Measurements from ENCODE around the gene AK8.

Gene AK8

GRCh38 chr9:132834343-132834742, 43.7 kb downstream of the AK8 start:
- DNase-seq: no peak
- Histone ChIP-seq H3K4me1 (ENCODE audit: control insufficient read depth in 1 of 2, insufficient read depth in 2 of 2, low read length in 2 of 2) (no peaks in the 10 kb centered on the region), H3K4ac (ENCODE audit: low read depth, low read length) (no peak overlapping the region), H3K79me1 (ENCODE audit: low read length) (no peaks in the 10 kb centered on the region), H3K79me2 (ENCODE audit: control insufficient read depth, insufficient read depth, low read length, poor library complexity) (no peaks in the 10 kb centered on the region), H3K4me3 (ENCODE audit: low read depth, low read length) (no peak overlapping the region), H3K9me3 (ENCODE audit: insufficient read depth, low read depth, low read length) (no peaks in the 10 kb centered on the region), H2BK120ac (ENCODE audit: insufficient read depth, low read length, poor library complexity) (no peak overlapping the region), H4K8ac (ENCODE audit: low read depth, low read length) (no peak overlapping the region), H3K9ac (ENCODE audit: low read length) (no peak overlapping the region), H2BK5ac (ENCODE audit: low read depth, low read length, poor library complexity) (no peak overlapping the region), H2BK12ac (ENCODE audit: low read length) (no peak overlapping the region), H2AFZ (ENCODE audit: insufficient read depth, low read length, poor library complexity) (no peak overlapping the region), H4K91ac (ENCODE audit: low read depth, low read length) (no peak overlapping the region), H4K12ac (ENCODE audit: low read depth, low read length) (no peak overlapping the region), H3K14ac (ENCODE audit: low read length) (no peak overlapping the region), H3K27me3 (ENCODE audit: insufficient read depth, low read length) (no peaks in the 10 kb centered on the region), H2AK5ac (ENCODE audit: low read length) (no peak overlapping the region), H3K23ac (ENCODE audit: low read length) (no peak overlapping the region), H3K4me2 (ENCODE audit: low read length) (no peak overlapping the region), H3K18ac (ENCODE audit: low read length) (no peak overlapping the region), H3K27ac (ENCODE audit: low read depth, low read length) (no peak overlapping the region), H3K36me3 (ENCODE audit: control insufficient read depth in 1 of 2, insufficient read depth in 2 of 2, low read length in 2 of 2) (no peaks in the 10 kb centered on the region)
- no CpG with 5 or more reads among the region's 7 CpGs for WGBS (ENCODE audit: extremely low coverage, insufficient coverage, insufficient read length)

GRCh38 chr9:132833550-132834121, 44.4 kb downstream of the AK8 start:
- H2AK5ac ChIP-seq (ENCODE audit: low read length): no peak overlapping the region
- no peak overlapping the region for H3K14ac ChIP-seq (ENCODE audit: low read length)
- H3K9ac ChIP-seq (ENCODE audit: low read length): no peak overlapping the region
- no peaks in the 10 kb centered on the region for H3K4me1 ChIP-seq (ENCODE audit: control insufficient read depth in 1 of 2, insufficient read depth in 2 of 2, low read length in 2 of 2)
- no peak overlapping the region for H3K4ac ChIP-seq (ENCODE audit: low read depth, low read length)
- H3K23ac ChIP-seq (ENCODE audit: low read length): no peak overlapping the region
- WGBS (ENCODE audit: extremely low coverage, insufficient coverage, insufficient read length): no CpG with 5 or more reads among the region's 24 CpGs
- no peak overlapping the region for H4K12ac ChIP-seq (ENCODE audit: low read depth, low read length)
- no peak overlapping the region for H3K18ac ChIP-seq (ENCODE audit: low read length)
- H4K91ac ChIP-seq (ENCODE audit: low read depth, low read length): no peak overlapping the region
- no peak overlapping the region for H2BK5ac ChIP-seq (ENCODE audit: low read depth, low read length, poor library complexity)
- H3K27me3 ChIP-seq (ENCODE audit: insufficient read depth, low read length): no peaks in the 10 kb centered on the region
- H2AFZ ChIP-seq (ENCODE audit: insufficient read depth, low read length, poor library complexity): no peak overlapping the region
- H2BK120ac ChIP-seq (ENCODE audit: insufficient read depth, low read length, poor library complexity): no peak overlapping the region
- H4K8ac ChIP-seq (ENCODE audit: low read depth, low read length): no peak overlapping the region
- H3K79me1 ChIP-seq (ENCODE audit: low read length): no peaks in the 10 kb centered on the region
- no peaks in the 10 kb centered on the region for H3K36me3 ChIP-seq (ENCODE audit: control insufficient read depth in 1 of 2, insufficient read depth in 2 of 2, low read length in 2 of 2)
- no peaks in the 10 kb centered on the region for H3K79me2 ChIP-seq (ENCODE audit: control insufficient read depth, insufficient read depth, low read length, poor library complexity)
- H2BK12ac ChIP-seq (ENCODE audit: low read length): no peak overlapping the region
- H3K9me3 ChIP-seq (ENCODE audit: insufficient read depth, low read depth, low read length): no peaks in the 10 kb centered on the region
- no peak overlapping the region for H3K4me2 ChIP-seq (ENCODE audit: low read length)
- H3K4me3 ChIP-seq (ENCODE audit: low read depth, low read length): no peak overlapping the region
- no peak overlapping the region for H3K27ac ChIP-seq (ENCODE audit: low read depth, low read length)
- DNase-seq: no peak

GRCh38 chr9:132832171-132832881, 45.8 kb downstream of the AK8 start:
- H4K91ac ChIP-seq (ENCODE audit: low read depth, low read length): no peak overlapping the region
- H3K4me1 ChIP-seq (ENCODE audit: control insufficient read depth in 1 of 2, insufficient read depth in 2 of 2, low read length in 2 of 2): no peaks in the 10 kb centered on the region
- H2AK5ac ChIP-seq (ENCODE audit: low read length): no peak overlapping the region
- no peak overlapping the region for H2BK12ac ChIP-seq (ENCODE audit: low read length)
- no peaks in the 10 kb centered on the region for H3K36me3 ChIP-seq (ENCODE audit: control insufficient read depth in 1 of 2, insufficient read depth in 2 of 2, low read length in 2 of 2)
- H3K23ac ChIP-seq (ENCODE audit: low read length): no peak overlapping the region
- WGBS (ENCODE audit: extremely low coverage, insufficient coverage, insufficient read length): no CpG with 5 or more reads among the region's 9 CpGs
- no peak overlapping the region for H3K4ac ChIP-seq (ENCODE audit: low read depth, low read length)
- H4K8ac ChIP-seq (ENCODE audit: low read depth, low read length): no peak overlapping the region
- no peak overlapping the region for H3K4me3 ChIP-seq (ENCODE audit: low read depth, low read length)
- no peak overlapping the region for H3K14ac ChIP-seq (ENCODE audit: low read length)
- H3K4me2 ChIP-seq (ENCODE audit: low read length): no peak overlapping the region
- H3K9me3 ChIP-seq (ENCODE audit: insufficient read depth, low read depth, low read length): no peaks in the 10 kb centered on the region
- no peak overlapping the region for H4K12ac ChIP-seq (ENCODE audit: low read depth, low read length)
- H3K27ac ChIP-seq (ENCODE audit: low read depth, low read length): no peak overlapping the region
- no peak overlapping the region for H2BK120ac ChIP-seq (ENCODE audit: insufficient read depth, low read length, poor library complexity)
- no peaks in the 10 kb centered on the region for H3K27me3 ChIP-seq (ENCODE audit: insufficient read depth, low read length)
- H3K18ac ChIP-seq (ENCODE audit: low read length): no peak overlapping the region
- H2BK5ac ChIP-seq (ENCODE audit: low read depth, low read length, poor library complexity): no peak overlapping the region
- no peak overlapping the region for H3K9ac ChIP-seq (ENCODE audit: low read length)
- DNase-seq: no peak
- no peaks in the 10 kb centered on the region for H3K79me1 ChIP-seq (ENCODE audit: low read length)
- H3K79me2 ChIP-seq (ENCODE audit: control insufficient read depth, insufficient read depth, low read length, poor library complexity): no peaks in the 10 kb centered on the region
- H2AFZ ChIP-seq (ENCODE audit: insufficient read depth, low read length, poor library complexity): no peak overlapping the region

- no peak overlapping the region for H3K18ac ChIP-seq (ENCODE audit: low read length)
- H3K36me3 ChIP-seq (ENCODE audit: control insufficient read depth in 1 of 2, insufficient read depth in 2 of 2, low read length in 2 of 2): no peaks in the 10 kb centered on the region
- H3K14ac ChIP-seq (ENCODE audit: low read length): no peak overlapping the region
- H3K79me1 ChIP-seq (ENCODE audit: low read length): no peaks in the 10 kb centered on the region
- no peak overlapping the region for H2AFZ ChIP-seq (ENCODE audit: insufficient read depth, low read length, poor library complexity)
- H3K9ac ChIP-seq (ENCODE audit: low read length): no peak overlapping the region
- H3K23ac ChIP-seq (ENCODE audit: low read length): no peak overlapping the region
- H3K4me3 ChIP-seq (ENCODE audit: low read depth, low read length): no peak overlapping the region
- H2BK12ac ChIP-seq (ENCODE audit: low read length): no peak overlapping the region
- no peaks in the 10 kb centered on the region for H3K79me2 ChIP-seq (ENCODE audit: control insufficient read depth, insufficient read depth, low read length, poor library complexity)
- no peak overlapping the region for H2BK5ac ChIP-seq (ENCODE audit: low read depth, low read length, poor library complexity)
- H3K9me3 ChIP-seq (ENCODE audit: insufficient read depth, low read depth, low read length): no peaks in the 10 kb centered on the region
- H3K4ac ChIP-seq (ENCODE audit: low read depth, low read length): no peak overlapping the region
- H3K27me3 ChIP-seq (ENCODE audit: insufficient read depth, low read length): no peaks in the 10 kb centered on the region
- no CpG with 5 or more reads among the region's 16 CpGs for WGBS (ENCODE audit: extremely low coverage, insufficient coverage, insufficient read length)
- H4K12ac ChIP-seq (ENCODE audit: low read depth, low read length): no peak overlapping the region
- DNase-seq: no peak
- no peak overlapping the region for H4K8ac ChIP-seq (ENCODE audit: low read depth, low read length)
- H3K4me1 ChIP-seq (ENCODE audit: control insufficient read depth in 1 of 2, insufficient read depth in 2 of 2, low read length in 2 of 2): no peaks in the 10 kb centered on the region
- no peak overlapping the region for H2AK5ac ChIP-seq (ENCODE audit: low read length)
- H4K91ac ChIP-seq (ENCODE audit: low read depth, low read length): no peak overlapping the region
- H3K4me2 ChIP-seq (ENCODE audit: low read length): no peak overlapping the region
- no peak overlapping the region for H2BK120ac ChIP-seq (ENCODE audit: insufficient read depth, low read length, poor library complexity)
- no peak overlapping the region for H3K27ac ChIP-seq (ENCODE audit: low read depth, low read length)
Observed at GRCh38 chr9:132828201-132828770, 49.8 kb downstream of the AK8 start.
